GM12892 (cell line): ENCODE measurements around the gene CCDC47.

ENCODE experiments used
- POLR2AphosphoS5 ChIP-seq: IDR thresholded peaks from 2 replicates; pipeline ENCODE4 v1.6.1; 2011; ENCODE audit warnings: low read depth, low read length, control low read depth
- TAF1 ChIP-seq: IDR thresholded peaks from 2 replicates; pipeline ENCODE4 v1.6.1; 2011; ENCODE audit warnings: low read depth, mild to moderate bottlenecking, control low read depth, low read length, borderline replicate concordance

DNA sequence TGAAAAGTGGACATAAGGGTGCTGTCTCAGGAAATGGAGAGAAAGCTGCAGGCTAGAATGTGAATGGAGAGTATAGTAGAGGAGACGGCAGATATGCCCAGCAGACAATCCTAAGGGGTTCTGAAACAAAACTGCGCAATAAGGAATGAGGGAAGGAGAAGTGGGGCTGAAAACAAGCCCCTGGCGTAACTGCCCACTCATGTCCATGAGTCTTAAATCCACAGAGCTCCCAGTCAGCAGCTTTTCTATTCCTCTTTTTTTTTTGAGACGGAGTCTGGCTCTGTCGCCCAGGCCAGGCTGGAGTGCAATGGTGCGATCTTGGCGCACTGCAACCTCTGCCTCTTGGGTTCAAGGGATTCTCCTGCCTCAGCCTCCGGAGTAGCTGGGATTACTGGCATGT lies 37.7 kb downstream of the CCDC47 start:
- TF ChIP-seq TAF1 (no peak), POLR2AphosphoS5 (no peak)
